B cell (primary cell): Measurements from ENCODE around the gene PRPF31.

Experiments
- CTCF ChIP-seq: fragments of 200-600 bp; IDR thresholded peaks from one replicate; pipeline ENCODE4 v1.8.0; 2022; ENCODE audit warnings: antibody characterized with exemption, mild to moderate bottlenecking
- EZH2 ChIP-seq: IDR thresholded peaks from 2 replicates; pipeline ENCODE4 v1.6.1; 2012; ENCODE audit warnings: borderline replicate concordance, low read depth, mild to moderate bottlenecking, moderate library complexity, low read length; ENCODE audit not compliant: insufficient read depth, poor library complexity, severe bottlenecking

DNA sequence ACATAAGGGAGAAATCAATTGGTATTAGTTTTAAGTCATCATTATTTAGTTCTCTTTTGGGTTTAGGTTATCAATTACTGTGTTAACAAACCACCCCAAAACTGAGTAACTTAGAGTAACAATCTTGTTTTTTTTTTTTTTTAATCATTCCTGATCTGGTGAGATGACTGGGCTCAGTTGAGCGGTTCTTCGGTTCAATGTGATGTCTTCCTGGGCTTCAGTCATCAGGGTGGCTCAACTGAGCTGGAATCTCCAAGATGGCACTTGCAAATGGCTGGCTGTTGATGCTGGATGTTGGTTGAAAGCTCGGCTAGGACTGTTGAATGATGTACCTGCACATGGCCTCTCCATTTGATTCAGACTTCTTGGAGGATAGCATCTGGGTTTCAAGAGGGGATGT, 31.1 kb upstream of the PRPF31 start:
- no peak for TF ChIP-seq CTCF
- TF ChIP-seq EZH2, result no peak
